ENCODE results near the gene PCOLCE2. TPM values are rescaled to one million over a fixed set of nuclear protein-coding genes. Genes with fewer than 3 reads are reported as not detected.
"Not testable (repeated sequence)": the region's sequence is repeated elsewhere in the genome, so short reads cannot be mapped to it uniquely, and the experiment has no call there.

The PCOLCE2 gene
- total RNA-seq, 1 donor from 2014 or later: 5.4 TPM

- H3K27ac ChIP-seq (ENCODE audit: low read depth, low read length): no peak overlapping the region
- no peaks in the 10 kb centered on the region for H3K36me3 Mint-ChIP-seq (ENCODE audit: low read depth, unreplicated experiment)
- H3K4me3 Mint-ChIP-seq (ENCODE audit: unreplicated experiment): no peak overlapping the region
- H3K36me3 ChIP-seq (ENCODE audit: insufficient read depth, low read length): no peaks in the 10 kb centered on the region
- H3K27me3 Mint-ChIP-seq (ENCODE audit: low read depth, unreplicated experiment): peaks cover 7% of the 10 kb centered on the region
- H3K4me2 ChIP-seq (ENCODE audit: low read length): no peak overlapping the region
- no peak overlapping the region for H3K27ac Mint-ChIP-seq (ENCODE audit: unreplicated experiment)
- H4K20me1 ChIP-seq (ENCODE audit: insufficient read depth, low read length): no peaks in the 10 kb centered on the region
- H3K79me2 ChIP-seq (ENCODE audit: insufficient read depth, low read length): no peaks in the 10 kb centered on the region
- H3K27me3 ChIP-seq (ENCODE audit: insufficient read depth, low read length): no peaks in the 10 kb centered on the region
- TF ChIP-seq EZH2 (IDR thresholded peaks at IDR 0.05; ENCODE audit: insufficient read depth, low read length) (no peak), CTCF (IDR thresholded peaks at IDR 0.05; ENCODE audit: insufficient read depth, low read depth, low read length) (no peak)
- no peak overlapping the region for H3K9ac ChIP-seq (ENCODE audit: low read length)
- no peak overlapping the region for H2AFZ ChIP-seq (ENCODE audit: low read depth, low read length)
- H3K9me3 ChIP-seq (ENCODE audit: insufficient read depth, low read depth, low read length): no peaks in the 10 kb centered on the region
- FAIRE-seq (no peak), DNase-seq (ENCODE audit: low read depth) (no peak)
- no peaks in the 10 kb centered on the region for H3K9me3 Mint-ChIP-seq (ENCODE audit: unreplicated experiment)
- H3K4me3 ChIP-seq (ENCODE audit: insufficient read depth, low read depth, low read length): no peak overlapping the region
- no peaks in the 10 kb centered on the region for H3K4me1 ChIP-seq (ENCODE audit: insufficient read depth, low read length)
- no peaks in the 10 kb centered on the region for H3K4me1 Mint-ChIP-seq (ENCODE audit: low read depth, unreplicated experiment)
These were observed 13.8 kb downstream of the PCOLCE2 start for GRCh38 chr3:142875099-142875498.

GRCh38 chr3:142868382-142868781 lies 20.5 kb downstream of the PCOLCE2 start:
- H3K9ac ChIP-seq (ENCODE audit: low read length); H3K27me3 ChIP-seq (ENCODE audit: insufficient read depth, low read length); H3K27ac Mint-ChIP-seq (ENCODE audit: unreplicated experiment); H3K4me2 ChIP-seq (ENCODE audit: low read length); H3K36me3 Mint-ChIP-seq (ENCODE audit: low read depth, unreplicated experiment); FAIRE-seq; DNase-seq (ENCODE audit: low read depth); H3K4me3 Mint-ChIP-seq (ENCODE audit: unreplicated experiment); H3K27me3 Mint-ChIP-seq (ENCODE audit: low read depth, unreplicated experiment); H3K4me1 ChIP-seq (ENCODE audit: insufficient read depth, low read length); H3K9me3 Mint-ChIP-seq (ENCODE audit: unreplicated experiment); H3K36me3 ChIP-seq (ENCODE audit: insufficient read depth, low read length); H3K9me3 ChIP-seq (ENCODE audit: insufficient read depth, low read depth, low read length); H3K4me1 Mint-ChIP-seq (ENCODE audit: low read depth, unreplicated experiment); H3K79me2 ChIP-seq (ENCODE audit: insufficient read depth, low read length); H3K4me3 ChIP-seq (ENCODE audit: insufficient read depth, low read depth, low read length); H3K27ac ChIP-seq (ENCODE audit: low read depth, low read length); H2AFZ ChIP-seq (ENCODE audit: low read depth, low read length); H4K20me1 ChIP-seq (ENCODE audit: insufficient read depth, low read length): not testable (repeated sequence)

GRCh38 chr3:142866841-142867631 lies 21.8 kb downstream of the PCOLCE2 start:
- no peak for FAIRE-seq

More at GRCh38 chr3:142866841-142867631, 21.8 kb downstream of the PCOLCE2 start:
- Histone ChIP-seq H3K36me3 (ENCODE audit: insufficient read depth, low read length) (no peaks in the 10 kb centered on the region), H3K79me2 (ENCODE audit: insufficient read depth, low read length) (no peaks in the 10 kb centered on the region), H3K4me2 (ENCODE audit: low read length) (no peak overlapping the region), H3K9me3 (ENCODE audit: insufficient read depth, low read depth, low read length) (no peaks in the 10 kb centered on the region), H3K4me1 (ENCODE audit: insufficient read depth, low read length) (peaks cover 6% of the 10 kb centered on the region), H4K20me1 (ENCODE audit: insufficient read depth, low read length) (no peaks in the 10 kb centered on the region), H3K9ac (ENCODE audit: low read length) (no peak overlapping the region), H3K4me3 (ENCODE audit: insufficient read depth, low read depth, low read length) (no peak overlapping the region), H2AFZ (ENCODE audit: low read depth, low read length) (no peak overlapping the region), H3K27ac (ENCODE audit: low read depth, low read length) (no peak overlapping the region), H3K27me3 (ENCODE audit: insufficient read depth, low read length) (no peaks in the 10 kb centered on the region)
- Mint-ChIP-seq H3K4me1 (ENCODE audit: low read depth, unreplicated experiment) (peaks cover 10% of the 10 kb centered on the region), H3K27ac (ENCODE audit: unreplicated experiment) (no peak overlapping the region), H3K4me3 (ENCODE audit: unreplicated experiment) (no peak overlapping the region), H3K27me3 (ENCODE audit: low read depth, unreplicated experiment) (peaks cover 6% of the 10 kb centered on the region), H3K36me3 (ENCODE audit: low read depth, unreplicated experiment) (no peaks in the 10 kb centered on the region), H3K9me3 (ENCODE audit: unreplicated experiment) (no peaks in the 10 kb centered on the region)
- DNase-seq (ENCODE audit: low read depth): no peak
- TF ChIP-seq EZH2 (IDR thresholded peaks at IDR 0.05; ENCODE audit: insufficient read depth, low read length) (no peak), CTCF (IDR thresholded peaks at IDR 0.05; ENCODE audit: insufficient read depth, low read depth, low read length) (no peak)

All from astrocyte (in vitro differentiated cells and primary cell).